Hindlimb muscle (tissue), 1 donor: ENCODE results near the gene SDS. TPM values are rescaled to one million over a fixed set of nuclear protein-coding genes. Genes with fewer than 3 reads are reported as not detected.

Experiments
- DNase-seq: peaks from one replicate; pipeline ENCODE4 v3.0.0-alpha.2; 2013
- polyA plus RNA-seq: library from polyadenylated mRNA; unstranded; fragments of 120-200 nt; gene quantifications from one replicate; pipeline ENCODE4 v1.2.1, GENCODE V29; 2013; ENCODE audit not compliant: insufficient read length

SDS gene
- polyA plus RNA-seq, 1 donor: 0.75 TPM

GRCh38 chr12:113347107-113347506 lies 56.6 kb downstream of the SDS start:
- DNase-seq: no peak

- no peak for DNase-seq
Observed at GRCh38 chr12:113346353-113346752, 57.3 kb downstream of the SDS start.

- no peak for DNase-seq
Observed at GRCh38 chr12:113345318-113345717, 58.4 kb downstream of the SDS start.

Other genes starting within 250 kb of the SDS start
- gene DDX54, start 218.4 kb downstream of the SDS start, polyA plus RNA-seq: 80.2 TPM
- 11.4 TPM for gene RITA1, start 218.2 kb downstream of the SDS start, polyA plus RNA-seq
- 48.2 TPM for gene TPCN1, start 182.4 kb downstream of the SDS start, polyA plus RNA-seq
- gene SLC8B1, start 68.8 kb downstream of the SDS start, polyA plus RNA-seq: 19.4 TPM
- 15.5 TPM for gene PLBD2, start 45.3 kb downstream of the SDS start, polyA plus RNA-seq
- gene SDSL, start 18.5 kb upstream of the SDS start, polyA plus RNA-seq: 2.3 TPM
- gene LHX5, start 68.0 kb upstream of the SDS start, polyA plus RNA-seq: not detected